Stimulated activated CD8-positive, alpha-beta memory T cell treated with anti-CD3 and anti-CD28 coated beads, Interleukin-12 subunit alpha, Interleukin-12 subunit beta, amount 100 ng/mL, for 1 hour (primary cell): Measurements from ENCODE around the gene TMEM156.
A peak's percentile ranks its signal among the peaks of the same experiment; 100 is the strongest.

Experiments
- DNase-seq: peaks from one replicate; pipeline ENCODE4 v3.0.0-alpha.2; 2020; ENCODE audit warnings: low read depth

TMEM156 gene

GRCh38 chr4:39032218-39033085 lies at the start of gene TMEM156:
TMEM156 (minus strand) TSS chr4:39032409; CDS start chr4:39032313, 96 bp downstream.
- DNase-seq = no peak

GRCh38 chr4:39078829-39079228 lies 46.6 kb upstream of the TMEM156 start:
- no peak for DNase-seq

GRCh38 chr4:39068907-39069306 lies 36.7 kb upstream of the TMEM156 start:
- no peak for DNase-seq

GRCh38 chr4:39067451-39067850 lies 35.2 kb upstream of the TMEM156 start:
- DNase-seq = no peak

- DNase-seq = no peak
Observed at GRCh38 chr4:39067031-39067430, 34.8 kb upstream of the TMEM156 start.

- no peak for DNase-seq
Observed at GRCh38 chr4:39066371-39066770, 34.2 kb upstream of the TMEM156 start.

GRCh38 chr4:39063430-39063829 lies 31.2 kb upstream of the TMEM156 start:
- no peak for DNase-seq

GRCh38 chr4:39062770-39063097 lies 30.5 kb upstream of the TMEM156 start:
- DNase-seq = no peak

- no peak for DNase-seq
Observed at GRCh38 chr4:39062094-39062769, 30.0 kb upstream of the TMEM156 start, which contains the start of gene KLHL5. KLHL5 (plus strand) TSS chr4:39062232; CDS start chr4:39062653, 421 bp downstream.

GRCh38 chr4:39061457-39061856 lies 29.2 kb upstream of the TMEM156 start:
- DNase-seq = no peak

GRCh38 chr4:39056023-39056422 lies 23.8 kb upstream of the TMEM156 start:
- DNase-seq = no peak

- DNase-seq = no peak
Observed at GRCh38 chr4:39054497-39054896, 22.3 kb upstream of the TMEM156 start.

- no peak for DNase-seq
Observed at GRCh38 chr4:39053983-39054382, 21.8 kb upstream of the TMEM156 start.

- DNase-seq = no peak
Observed at GRCh38 chr4:39051492-39051891, 19.3 kb upstream of the TMEM156 start.

- no peak for DNase-seq
Observed at GRCh38 chr4:39050590-39050989, 18.4 kb upstream of the TMEM156 start.

- no peak for DNase-seq
Observed at GRCh38 chr4:39048311-39048710, 16.1 kb upstream of the TMEM156 start.

GRCh38 chr4:39047681-39048080 lies 15.5 kb upstream of the TMEM156 start:
- no peak for DNase-seq

- DNase-seq = no peak
Observed at GRCh38 chr4:39046249-39046648, 14.0 kb upstream of the TMEM156 start.

- no peak for DNase-seq
Observed at GRCh38 chr4:39045827-39046221, 13.6 kb upstream of the TMEM156 start.

- DNase-seq = no peak
Observed at GRCh38 chr4:39044956-39045826, 13.0 kb upstream of the TMEM156 start.

GRCh38 chr4:39044364-39044955 lies 12.3 kb upstream of the TMEM156 start:
- DNase-seq = peak; percentile 83

GRCh38 chr4:39043861-39044363 lies 11.7 kb upstream of the TMEM156 start:
- DNase-seq = no peak
